ENCODE data around the gene LAPTM5. TPM values are rescaled to one million over a fixed set of nuclear protein-coding genes. Genes with fewer than 3 reads are reported as not detected.

The LAPTM5 gene
- total and polyA plus RNA-seq, 2 of the 8 experiments (the other 6 are each of a cell fraction or from before 2014, with no cell fraction given): 0.37 to 1.4 TPM

GRCh38 chr1:30733493-30733892, 24.1 kb downstream of the LAPTM5 start (continued):
- TF ChIP-seq, protein P1, sequence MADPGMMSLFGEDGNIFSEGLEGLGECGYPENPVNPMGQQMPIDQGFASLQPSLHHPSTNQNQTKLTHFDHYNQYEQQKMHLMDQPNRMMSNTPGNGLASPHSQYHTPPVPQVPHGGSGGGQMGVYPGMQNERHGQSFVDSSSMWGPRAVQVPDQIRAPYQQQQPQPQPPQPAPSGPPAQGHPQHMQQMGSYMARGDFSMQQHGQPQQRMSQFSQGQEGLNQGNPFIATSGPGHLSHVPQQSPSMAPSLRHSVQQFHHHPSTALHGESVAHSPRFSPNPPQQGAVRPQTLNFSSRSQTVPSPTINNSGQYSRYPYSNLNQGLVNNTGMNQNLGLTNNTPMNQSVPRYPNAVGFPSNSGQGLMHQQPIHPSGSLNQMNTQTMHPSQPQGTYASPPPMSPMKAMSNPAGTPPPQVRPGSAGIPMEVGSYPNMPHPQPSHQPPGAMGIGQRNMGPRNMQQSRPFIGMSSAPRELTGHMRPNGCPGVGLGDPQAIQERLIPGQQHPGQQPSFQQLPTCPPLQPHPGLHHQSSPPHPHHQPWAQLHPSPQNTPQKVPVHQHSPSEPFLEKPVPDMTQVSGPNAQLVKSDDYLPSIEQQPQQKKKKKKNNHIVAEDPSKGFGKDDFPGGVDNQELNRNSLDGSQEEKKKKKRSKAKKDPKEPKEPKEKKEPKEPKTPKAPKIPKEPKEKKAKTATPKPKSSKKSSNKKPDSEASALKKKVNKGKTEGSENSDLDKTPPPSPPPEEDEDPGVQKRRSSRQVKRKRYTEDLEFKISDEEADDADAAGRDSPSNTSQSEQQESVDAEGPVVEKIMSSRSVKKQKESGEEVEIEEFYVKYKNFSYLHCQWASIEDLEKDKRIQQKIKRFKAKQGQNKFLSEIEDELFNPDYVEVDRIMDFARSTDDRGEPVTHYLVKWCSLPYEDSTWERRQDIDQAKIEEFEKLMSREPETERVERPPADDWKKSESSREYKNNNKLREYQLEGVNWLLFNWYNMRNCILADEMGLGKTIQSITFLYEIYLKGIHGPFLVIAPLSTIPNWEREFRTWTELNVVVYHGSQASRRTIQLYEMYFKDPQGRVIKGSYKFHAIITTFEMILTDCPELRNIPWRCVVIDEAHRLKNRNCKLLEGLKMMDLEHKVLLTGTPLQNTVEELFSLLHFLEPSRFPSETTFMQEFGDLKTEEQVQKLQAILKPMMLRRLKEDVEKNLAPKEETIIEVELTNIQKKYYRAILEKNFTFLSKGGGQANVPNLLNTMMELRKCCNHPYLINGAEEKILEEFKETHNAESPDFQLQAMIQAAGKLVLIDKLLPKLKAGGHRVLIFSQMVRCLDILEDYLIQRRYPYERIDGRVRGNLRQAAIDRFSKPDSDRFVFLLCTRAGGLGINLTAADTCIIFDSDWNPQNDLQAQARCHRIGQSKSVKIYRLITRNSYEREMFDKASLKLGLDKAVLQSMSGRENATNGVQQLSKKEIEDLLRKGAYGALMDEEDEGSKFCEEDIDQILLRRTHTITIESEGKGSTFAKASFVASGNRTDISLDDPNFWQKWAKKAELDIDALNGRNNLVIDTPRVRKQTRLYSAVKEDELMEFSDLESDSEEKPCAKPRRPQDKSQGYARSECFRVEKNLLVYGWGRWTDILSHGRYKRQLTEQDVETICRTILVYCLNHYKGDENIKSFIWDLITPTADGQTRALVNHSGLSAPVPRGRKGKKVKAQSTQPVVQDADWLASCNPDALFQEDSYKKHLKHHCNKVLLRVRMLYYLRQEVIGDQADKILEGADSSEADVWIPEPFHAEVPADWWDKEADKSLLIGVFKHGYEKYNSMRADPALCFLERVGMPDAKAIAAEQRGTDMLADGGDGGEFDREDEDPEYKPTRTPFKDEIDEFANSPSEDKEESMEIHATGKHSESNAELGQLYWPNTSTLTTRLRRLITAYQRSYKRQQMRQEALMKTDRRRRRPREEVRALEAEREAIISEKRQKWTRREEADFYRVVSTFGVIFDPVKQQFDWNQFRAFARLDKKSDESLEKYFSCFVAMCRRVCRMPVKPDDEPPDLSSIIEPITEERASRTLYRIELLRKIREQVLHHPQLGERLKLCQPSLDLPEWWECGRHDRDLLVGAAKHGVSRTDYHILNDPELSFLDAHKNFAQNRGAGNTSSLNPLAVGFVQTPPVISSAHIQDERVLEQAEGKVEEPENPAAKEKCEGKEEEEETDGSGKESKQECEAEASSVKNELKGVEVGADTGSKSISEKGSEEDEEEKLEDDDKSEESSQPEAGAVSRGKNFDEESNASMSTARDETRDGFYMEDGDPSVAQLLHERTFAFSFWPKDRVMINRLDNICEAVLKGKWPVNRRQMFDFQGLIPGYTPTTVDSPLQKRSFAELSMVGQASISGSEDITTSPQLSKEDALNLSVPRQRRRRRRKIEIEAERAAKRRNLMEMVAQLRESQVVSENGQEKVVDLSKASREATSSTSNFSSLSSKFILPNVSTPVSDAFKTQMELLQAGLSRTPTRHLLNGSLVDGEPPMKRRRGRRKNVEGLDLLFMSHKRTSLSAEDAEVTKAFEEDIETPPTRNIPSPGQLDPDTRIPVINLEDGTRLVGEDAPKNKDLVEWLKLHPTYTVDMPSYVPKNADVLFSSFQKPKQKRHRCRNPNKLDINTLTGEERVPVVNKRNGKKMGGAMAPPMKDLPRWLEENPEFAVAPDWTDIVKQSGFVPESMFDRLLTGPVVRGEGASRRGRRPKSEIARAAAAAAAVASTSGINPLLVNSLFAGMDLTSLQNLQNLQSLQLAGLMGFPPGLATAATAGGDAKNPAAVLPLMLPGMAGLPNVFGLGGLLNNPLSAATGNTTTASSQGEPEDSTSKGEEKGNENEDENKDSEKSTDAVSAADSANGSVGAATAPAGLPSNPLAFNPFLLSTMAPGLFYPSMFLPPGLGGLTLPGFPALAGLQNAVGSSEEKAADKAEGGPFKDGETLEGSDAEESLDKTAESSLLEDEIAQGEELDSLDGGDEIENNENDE (IDR thresholded peaks at IDR 0.05; ENCODE audit: insufficient replicate concordance, low read length): no peak
- TF ChIP-seq SUZ12 (IDR thresholded peaks at IDR 0.05; ENCODE audit: low read length): no peak
